Thyroid gland (tissue), 4 donors: ENCODE data around the gene TEKT3. TPM values are rescaled to one million over a fixed set of nuclear protein-coding genes. Genes with fewer than 3 reads are reported as not detected.

Experiments
- DNase-seq, 2 donors: peaks; one replicate each; pipeline ENCODE4 v3.0.0-alpha.2; 2019
- H3K27ac ChIP-seq, 3 donors: fragments of 200-600 bp; sonication (generic); 1 replicate in 2 of 3; 2 replicates in 1 of 3; pipeline ENCODE4 v1.5.1; 2016 to 2019; ENCODE audit warnings: mild to moderate bottlenecking in 1 of 3, moderate library complexity in 1 of 3
- H3K27me3 ChIP-seq: fragments of 200-600 bp; sonication (generic); one replicate; pipeline ENCODE4 v1.5.1; 2019
- H3K36me3 ChIP-seq, 2 donors: fragments of 200-600 bp; sonication (generic); one replicate each; pipeline ENCODE4 v1.5.1; 2016 to 2019
- H3K4me1 ChIP-seq, 2 donors: fragments of 200-600 bp; sonication (generic); one replicate each; pipeline ENCODE4 v1.5.1; 2017 to 2019
- H3K4me3 ChIP-seq, 3 donors: fragments of 200-600 bp; sonication (generic); replicated peaks in 1 of 3; 1 replicate in 2 of 3; 2 replicates in 1 of 3; pipeline ENCODE4 v1.5.1; 2016; ENCODE audit warnings: mild to moderate bottlenecking in 1 of 3
- H3K9me3 ChIP-seq: fragments of 200-600 bp; sonication (generic); one replicate; pipeline ENCODE4 v1.5.1; 2017
- CTCF ChIP-seq, 6 experiments: fragments of 200-600 bp in 3 of 6; fragments of 450-650 bp in 3 of 6; sonication (generic) in 3 of 6; IDR thresholded peaks; one replicate each; pipeline ENCODE4 v1.5.1; 2016 to 2019; ENCODE audit warnings: antibody characterized with exemption in 6 of 6, mild to moderate bottlenecking in 2 of 6, inconsistent platforms in 1 of 6, moderate library complexity in 1 of 6
- POLR2A ChIP-seq, 2 donors: fragments of 450-650 bp; IDR thresholded peaks; one replicate each; pipeline ENCODE4 v1.6.1; 2017; ENCODE audit warnings: antibody characterized with exemption in 2 of 2, mild to moderate bottlenecking in 2 of 2, moderate library complexity in 1 of 2
- WGBS, 2 donors: methylation state at CpG; one replicate each; pipeline ENCODE4 v1.1.5; 2017; 5-methylcytosine and 5-hydroxymethylcytosine counted together
- intact Hi-C: fragments of 100-400 bp; cut with DNase I; formaldehyde crosslinking; loops from one replicate; pipeline ENCODE4 v1.15.1; 2023
- small RNA-seq: library from RNA; depleted of rRNA; stranded (forward); fragments of <200 nt; gene quantifications from one replicate; pipeline ENCODE3, GENCODE V24; 2016
- total RNA-seq, 4 donors: library from RNA; depleted of rRNA; stranded (reverse); fragments of >200 nt; gene quantifications; one replicate each; pipeline ENCODE4 v1.2.3, GENCODE V29; 2016

TEKT3 gene
- total RNA-seq, 4 donors from 2014 or later: 1.1 to 2.3 (median 1.9) TPM; not detected in 1

GRCh38 chr17:15255713-15256454 lies 85.5 kb downstream of the TEKT3 start:
- Histone ChIP-seq H3K4me1 (peaks cover 27 to 43% of the 10 kb centered on the region in 2 donors), H3K36me3 (peaks cover 25 to 73% of the 10 kb centered on the region in 2 donors), H3K27me3 (no peaks in the 10 kb centered on the region), H3K9me3 (no peaks in the 10 kb centered on the region), H3K4me3 (no peak overlapping the region), H3K27ac (no peak overlapping the region)
- DNase-seq: peak in 1 of 2 donors; percentile 20
- 77 to 82% methylated on average over 13 of the region's 13 CpGs for WGBS, 2 donors
- TF ChIP-seq POLR2A (IDR thresholded peaks at IDR 0.05) (no peak), CTCF (IDR thresholded peaks at IDR 0.05) (no peak)
- intact Hi-C loops: no loop called here

Small RNAs within 50 kb of the gene (small RNA-seq; reads per million reads assigned to genes)
- gene RNU6-799P: not detected

Other genes starting within 250 kb of the TEKT3 start
- 100 to 1,000 TPM in 2 of 4 donors, 10 to 100 TPM in 2; 61.0 to 254 (median 109) TPM for gene PMP22, start 76.3 kb downstream of the TEKT3 start, total RNA-seq
- 10 to 100 TPM in 2 of 4 donors, 1 to 10 TPM in 2; 4.0 to 13.4 (median 11.1) TPM for gene CDRT4, start 126.0 kb upstream of the TEKT3 start, total RNA-seq
- 10 to 100 TPM; 37.9 to 99.0 (median 67.4) TPM for gene TVP23C, start 221.9 kb upstream of the TEKT3 start, total RNA-seq